GM23338 (cell line): ENCODE measurements around the gene KLRK1.
"Not testable (repeated sequence)": the region's sequence is repeated elsewhere in the genome, so short reads cannot be mapped to it uniquely, and the experiment has no call there.

ENCODE experiments used
- CREB1 ChIP-seq: fragments of 250-450 bp; sonication (Bioruptor Pico); IDR thresholded peaks from 2 replicates; pipeline ENCODE4 v1.5.0; 2020; ENCODE audit warnings: low read depth, mild to moderate bottlenecking, moderate library complexity
- EZH2 ChIP-seq: fragments of 200-600 bp; sonication (generic); IDR thresholded peaks from one replicate; pipeline ENCODE4 v1.8.0; 2017; ENCODE audit warnings: antibody characterized with exemption, mild to moderate bottlenecking, low read depth; ENCODE audit not compliant: unreplicated experiment
- EZH2phosphoT487 ChIP-seq: fragments of 200-600 bp; sonication (generic); IDR thresholded peaks from one replicate; pipeline ENCODE4 v1.8.1; 2018; ENCODE audit warnings: antibody characterized with exemption; ENCODE audit not compliant: unreplicated experiment
- POLR2AphosphoS5 ChIP-seq: IDR thresholded peaks from 2 replicates; pipeline ENCODE4 v1.6.1; 2016; ENCODE audit warnings: antibody characterized with exemption, low read depth
- ZNF331 ChIP-seq: fragments of 250-450 bp; sonication (Bioruptor Pico); IDR thresholded peaks from 2 replicates; pipeline ENCODE4 v1.5.0; 2020; ENCODE audit warnings: low read depth, mild to moderate bottlenecking, moderate library complexity
- TF ChIP-seq, protein P1 (sequence below), 2 experiments: fragments of 200-600 bp in 1 of 2; sonication (generic) in 1 of 2; conservative IDR thresholded peaks; 2 replicates each; pipeline versions ENCODE4 v1.5.1 to v1.6.1; 2016 to 2017; ENCODE audit warnings: antibody characterized with exemption in 2 of 2, low read depth in 2 of 2, mild to moderate bottlenecking in 2 of 2, moderate library complexity in 1 of 2

- TF ChIP-seq, protein P1, sequence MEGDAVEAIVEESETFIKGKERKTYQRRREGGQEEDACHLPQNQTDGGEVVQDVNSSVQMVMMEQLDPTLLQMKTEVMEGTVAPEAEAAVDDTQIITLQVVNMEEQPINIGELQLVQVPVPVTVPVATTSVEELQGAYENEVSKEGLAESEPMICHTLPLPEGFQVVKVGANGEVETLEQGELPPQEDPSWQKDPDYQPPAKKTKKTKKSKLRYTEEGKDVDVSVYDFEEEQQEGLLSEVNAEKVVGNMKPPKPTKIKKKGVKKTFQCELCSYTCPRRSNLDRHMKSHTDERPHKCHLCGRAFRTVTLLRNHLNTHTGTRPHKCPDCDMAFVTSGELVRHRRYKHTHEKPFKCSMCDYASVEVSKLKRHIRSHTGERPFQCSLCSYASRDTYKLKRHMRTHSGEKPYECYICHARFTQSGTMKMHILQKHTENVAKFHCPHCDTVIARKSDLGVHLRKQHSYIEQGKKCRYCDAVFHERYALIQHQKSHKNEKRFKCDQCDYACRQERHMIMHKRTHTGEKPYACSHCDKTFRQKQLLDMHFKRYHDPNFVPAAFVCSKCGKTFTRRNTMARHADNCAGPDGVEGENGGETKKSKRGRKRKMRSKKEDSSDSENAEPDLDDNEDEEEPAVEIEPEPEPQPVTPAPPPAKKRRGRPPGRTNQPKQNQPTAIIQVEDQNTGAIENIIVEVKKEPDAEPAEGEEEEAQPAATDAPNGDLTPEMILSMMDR (conservative IDR thresholded peaks at IDR 0.05; ENCODE audit: low read depth in 2 of 2): not testable (repeated sequence)
- not testable (repeated sequence) for TF ChIP-seq POLR2AphosphoS5; EZH2phosphoT487; CREB1 (CRISPR knock-in tag); EZH2; ZNF331 (CRISPR knock-in tag)
Observed at GRCh38 chr12:10387498-10387897, 2.3 kb downstream of the KLRK1 start.
